Lower leg skin (tissue), 3 donors: ENCODE data around the gene CD247.

Experiments used
- POLR2A ChIP-seq, 2 donors: fragments of 450-650 bp; IDR thresholded peaks; one replicate each; pipeline ENCODE4 v1.6.1; 2016 to 2017; ENCODE audit warnings: antibody characterized with exemption in 2 of 2, mild to moderate bottlenecking in 1 of 2, moderate library complexity in 1 of 2
- TF ChIP-seq, protein P1 (sequence below), 3 donors: fragments of 450-650 bp; IDR thresholded peaks; one replicate each; pipeline ENCODE4 v1.5.1; 2016; ENCODE audit warnings: antibody characterized with exemption in 3 of 3, mild to moderate bottlenecking in 3 of 3, moderate library complexity in 2 of 3

DNA sequence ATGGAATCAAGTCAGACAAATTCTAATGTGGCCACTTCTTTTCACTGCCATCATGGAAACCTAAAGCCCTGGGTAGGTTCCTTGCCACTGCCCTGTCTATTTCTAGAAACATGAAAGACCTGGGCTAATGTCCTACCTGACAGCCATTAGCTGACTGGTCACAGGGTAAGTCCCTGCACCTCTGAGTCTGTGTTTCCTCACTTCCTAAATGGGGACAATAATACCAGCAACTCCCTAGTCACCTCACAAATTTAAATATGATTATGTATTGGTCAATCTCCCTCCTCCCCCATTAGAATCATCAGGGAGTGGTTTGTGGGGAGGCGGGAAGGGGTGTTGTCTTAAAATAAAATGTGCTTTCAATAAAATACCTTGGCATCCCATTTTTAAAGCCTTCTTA lies 33.0 kb upstream of the CD247 start:
- no peak for TF ChIP-seq POLR2A (IDR thresholded peaks at IDR 0.05)
- TF ChIP-seq, protein P1, sequence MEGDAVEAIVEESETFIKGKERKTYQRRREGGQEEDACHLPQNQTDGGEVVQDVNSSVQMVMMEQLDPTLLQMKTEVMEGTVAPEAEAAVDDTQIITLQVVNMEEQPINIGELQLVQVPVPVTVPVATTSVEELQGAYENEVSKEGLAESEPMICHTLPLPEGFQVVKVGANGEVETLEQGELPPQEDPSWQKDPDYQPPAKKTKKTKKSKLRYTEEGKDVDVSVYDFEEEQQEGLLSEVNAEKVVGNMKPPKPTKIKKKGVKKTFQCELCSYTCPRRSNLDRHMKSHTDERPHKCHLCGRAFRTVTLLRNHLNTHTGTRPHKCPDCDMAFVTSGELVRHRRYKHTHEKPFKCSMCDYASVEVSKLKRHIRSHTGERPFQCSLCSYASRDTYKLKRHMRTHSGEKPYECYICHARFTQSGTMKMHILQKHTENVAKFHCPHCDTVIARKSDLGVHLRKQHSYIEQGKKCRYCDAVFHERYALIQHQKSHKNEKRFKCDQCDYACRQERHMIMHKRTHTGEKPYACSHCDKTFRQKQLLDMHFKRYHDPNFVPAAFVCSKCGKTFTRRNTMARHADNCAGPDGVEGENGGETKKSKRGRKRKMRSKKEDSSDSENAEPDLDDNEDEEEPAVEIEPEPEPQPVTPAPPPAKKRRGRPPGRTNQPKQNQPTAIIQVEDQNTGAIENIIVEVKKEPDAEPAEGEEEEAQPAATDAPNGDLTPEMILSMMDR (IDR thresholded peaks at IDR 0.05) = no peak
